Measurements from ENCODE around the gene PSPH. TPM values are rescaled to one million over a fixed set of nuclear protein-coding genes. Genes with fewer than 3 reads are reported as not detected.
"Not testable (repeated sequence)": the region's sequence is repeated elsewhere in the genome, so short reads cannot be mapped to it uniquely, and the experiment has no call there.

Gene PSPH
- total RNA-seq, 1 donor, result 49.9 TPM

GRCh38 chr7:56086761-56087160 is 35.5 kb upstream of the PSPH start:
- Histone ChIP-seq H3K4me2 (ENCODE audit: insufficient read depth, low read length) (no peak overlapping the region), H3K79me2 (ENCODE audit: insufficient read depth, low read length) (no peaks in the 10 kb centered on the region), H3K4me3 (ENCODE audit: insufficient read depth, low read length) (no peak overlapping the region), H3K4me1 (ENCODE audit: insufficient read depth, low read length) (no peaks in the 10 kb centered on the region), H3K36me3 (ENCODE audit: insufficient read depth, low read length) (peaks cover 5% of the 10 kb centered on the region), H3K27ac (ENCODE audit: low read depth, low read length) (no peak overlapping the region), H3K9me3 (ENCODE audit: low read depth, low read length) (no peaks in the 10 kb centered on the region), H3K27me3 (ENCODE audit: insufficient read depth, low read length) (no peaks in the 10 kb centered on the region), H2AFZ (ENCODE audit: low read length) (no peak overlapping the region), H4K20me1 (ENCODE audit: insufficient read depth, low read length) (no peaks in the 10 kb centered on the region)
- no peak for DNase-seq (ENCODE audit: insufficient read length, low spot score, missing footprints)
- TF ChIP-seq CTCF (IDR thresholded peaks at IDR 0.05; ENCODE audit: extremely low read depth, low read depth, low read length), result no peak

DNA sequence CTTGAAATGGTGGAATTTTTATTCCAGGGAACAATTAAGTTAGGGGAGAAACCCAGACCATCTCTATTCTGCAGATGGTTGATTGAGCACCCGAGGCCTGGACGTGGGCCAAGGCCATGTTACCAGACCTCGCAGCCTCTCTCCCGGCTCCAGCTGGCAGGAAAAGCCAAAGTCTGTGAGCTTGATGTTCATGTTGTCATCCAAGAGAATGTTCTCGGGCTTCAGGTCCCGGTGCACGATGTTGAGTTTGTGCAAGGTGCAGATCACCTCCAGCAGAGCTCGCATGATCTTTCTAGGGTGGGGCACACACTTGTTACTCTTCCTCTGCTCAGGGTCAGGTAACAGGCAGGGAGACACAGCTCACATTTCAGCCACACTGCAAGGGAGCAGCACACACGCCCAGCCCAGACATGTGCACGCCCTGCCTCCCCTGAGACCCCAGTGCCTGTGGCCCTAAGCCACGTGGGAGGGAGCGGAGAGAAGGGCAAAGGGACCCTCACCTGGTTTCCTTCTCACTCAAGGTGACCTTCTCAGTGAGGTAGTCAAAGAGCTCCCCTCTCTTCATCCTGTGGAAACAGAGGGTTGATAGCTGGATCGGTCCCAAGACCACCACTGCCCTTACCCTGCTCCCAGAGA is 32.0 kb upstream of the PSPH start:
- H3K4me2 ChIP-seq (ENCODE audit: insufficient read depth, low read length), result no peak overlapping the region
- H3K79me2 ChIP-seq (ENCODE audit: insufficient read depth, low read length), result no peaks in the 10 kb centered on the region
- H4K20me1 ChIP-seq (ENCODE audit: insufficient read depth, low read length), result peaks cover 3% of the 10 kb centered on the region
- no peaks in the 10 kb centered on the region for H3K27me3 ChIP-seq (ENCODE audit: insufficient read depth, low read length)
- no peak overlapping the region for H3K27ac ChIP-seq (ENCODE audit: low read depth, low read length)
- H2AFZ ChIP-seq (ENCODE audit: low read length), result no peak overlapping the region
- H3K9me3 ChIP-seq (ENCODE audit: low read depth, low read length), result no peaks in the 10 kb centered on the region
- TF ChIP-seq CTCF (IDR thresholded peaks at IDR 0.05; ENCODE audit: extremely low read depth, low read depth, low read length), result no peak
- H3K4me3 ChIP-seq (ENCODE audit: insufficient read depth, low read length), result no peak overlapping the region
- peaks cover 16% of the 10 kb centered on the region for H3K36me3 ChIP-seq (ENCODE audit: insufficient read depth, low read length)
- peak; percentile 30 for DNase-seq (ENCODE audit: insufficient read length, low spot score, missing footprints)
- peaks cover 12% of the 10 kb centered on the region for H3K4me1 ChIP-seq (ENCODE audit: insufficient read depth, low read length)

DNA sequence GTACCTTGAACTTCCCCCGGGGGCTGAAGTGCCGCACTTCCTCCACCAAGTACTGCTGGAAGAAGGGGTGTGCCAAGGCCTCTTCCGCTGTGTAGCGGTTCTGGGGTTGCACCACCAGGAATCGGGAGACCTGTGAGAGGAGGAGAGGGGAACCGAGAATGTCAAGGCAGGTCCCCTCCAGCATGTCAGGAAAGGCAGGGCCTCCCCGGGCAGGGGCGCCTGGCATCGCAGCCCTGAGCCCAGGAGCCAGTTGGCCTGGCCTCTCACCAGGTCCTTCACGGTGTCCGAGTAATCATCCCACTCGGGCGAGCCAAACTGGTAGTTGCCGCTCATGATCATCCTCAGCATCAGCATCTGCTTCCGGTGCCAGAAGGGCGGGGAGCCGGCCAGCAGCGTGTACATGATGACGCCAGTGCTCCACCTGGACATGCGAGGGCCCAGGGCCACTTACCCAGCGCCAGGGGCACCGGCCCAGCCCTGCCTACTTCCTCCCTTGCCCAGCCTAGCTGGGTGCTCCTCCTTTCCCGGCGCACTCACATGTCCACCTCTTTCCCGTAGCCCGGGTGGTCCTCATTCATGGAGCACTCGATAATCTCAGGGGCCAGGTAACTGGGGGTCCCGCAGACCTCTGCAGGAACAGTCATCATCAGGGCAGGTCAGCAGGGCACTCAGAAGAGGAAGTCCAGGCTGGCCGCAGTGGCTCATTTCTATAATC is 30.5 kb upstream of the PSPH start:
- Histone ChIP-seq H4K20me1 (ENCODE audit: insufficient read depth, low read length) (peaks cover 3% of the 10 kb centered on the region), H3K4me2 (ENCODE audit: insufficient read depth, low read length) (no peak overlapping the region), H2AFZ (ENCODE audit: low read length) (no peak overlapping the region), H3K36me3 (ENCODE audit: insufficient read depth, low read length) (peaks cover 24% of the 10 kb centered on the region), H3K4me1 (ENCODE audit: insufficient read depth, low read length) (peaks cover 12% of the 10 kb centered on the region), H3K27ac (ENCODE audit: low read depth, low read length) (no peak overlapping the region), H3K4me3 (ENCODE audit: insufficient read depth, low read length) (no peak overlapping the region), H3K9me3 (ENCODE audit: low read depth, low read length) (no peaks in the 10 kb centered on the region), H3K27me3 (ENCODE audit: insufficient read depth, low read length) (no peaks in the 10 kb centered on the region), H3K79me2 (ENCODE audit: insufficient read depth, low read length) (no peaks in the 10 kb centered on the region)
- DNase-seq (ENCODE audit: insufficient read length, low spot score, missing footprints), result no peak
- TF ChIP-seq CTCF (IDR thresholded peaks at IDR 0.05; ENCODE audit: extremely low read depth, low read depth, low read length), result no peak

- Histone ChIP-seq H3K4me1 (ENCODE audit: insufficient read depth, low read length) (peaks cover 12% of the 10 kb centered on the region), H3K36me3 (ENCODE audit: insufficient read depth, low read length) (peaks cover 24% of the 10 kb centered on the region)
- H4K20me1 ChIP-seq (ENCODE audit: insufficient read depth, low read length); H3K79me2 ChIP-seq (ENCODE audit: insufficient read depth, low read length); H3K27ac ChIP-seq (ENCODE audit: low read depth, low read length); H3K9me3 ChIP-seq (ENCODE audit: low read depth, low read length); H3K27me3 ChIP-seq (ENCODE audit: insufficient read depth, low read length); H2AFZ ChIP-seq (ENCODE audit: low read length); H3K4me3 ChIP-seq (ENCODE audit: insufficient read depth, low read length); H3K4me2 ChIP-seq (ENCODE audit: insufficient read depth, low read length); DNase-seq (ENCODE audit: insufficient read length, low spot score, missing footprints): not testable (repeated sequence)
Measured at GRCh38 chr7:56080726-56081435, 29.6 kb upstream of the PSPH start.
